Astrocyte (in vitro differentiated cells and primary cell): Measurements from ENCODE around the gene ULK4. TPM values are rescaled to one million over a fixed set of nuclear protein-coding genes. Genes with fewer than 3 reads are reported as not detected.

ENCODE experiments used
- DNase-seq: peaks from one replicate; pipeline ENCODE4 v3.0.0-alpha.2; 2010; ENCODE audit warnings: low read depth
- FAIRE-seq: peaks from 2 replicates; lab custom pipeline; 2011; peaks lifted over from hg19 to GRCh38; lab: Jason Lieb, UNC
- H2AFZ ChIP-seq: 2 replicates; pipeline ENCODE4 v1.6.0; 2012; ENCODE audit warnings: low read depth, low read length, inconsistent platforms
- H3K27ac ChIP-seq: 2 replicates; pipeline ENCODE4 v1.5.1; 2011; ENCODE audit warnings: low read depth, low read length, inconsistent platforms
- H3K27me3 ChIP-seq: 2 replicates; pipeline ENCODE4 v1.6.0; 2011; ENCODE audit warnings: low read length, inconsistent platforms; ENCODE audit not compliant: insufficient read depth
- H3K36me3 ChIP-seq: 2 replicates; pipeline ENCODE4 v1.5.1; 2011; ENCODE audit warnings: low read length, inconsistent platforms; ENCODE audit not compliant: insufficient read depth
- H3K4me1 ChIP-seq: 2 replicates; pipeline ENCODE4 v1.5.1; 2011; ENCODE audit warnings: low read length, inconsistent platforms; ENCODE audit not compliant: insufficient read depth
- H3K4me2 ChIP-seq: 2 replicates; pipeline ENCODE4 v1.6.0; 2012; ENCODE audit warnings: low read length, inconsistent platforms
- H3K4me3 ChIP-seq: 2 replicates; pipeline ENCODE4 v1.5.1; 2011; ENCODE audit warnings: low read depth, mild to moderate bottlenecking, low read length, inconsistent platforms; ENCODE audit not compliant: insufficient read depth
- H3K79me2 ChIP-seq: 2 replicates; pipeline ENCODE4 v1.6.0; 2012; ENCODE audit warnings: mild to moderate bottlenecking, low read length, inconsistent platforms; ENCODE audit not compliant: insufficient read depth
- H3K9ac ChIP-seq: 2 replicates; pipeline ENCODE4 v1.6.0; 2012; ENCODE audit warnings: mild to moderate bottlenecking, low read length, inconsistent platforms
- H3K9me3 ChIP-seq: 2 replicates; pipeline ENCODE4 v1.5.1; 2012; ENCODE audit warnings: low read depth, mild to moderate bottlenecking, low read length, inconsistent platforms; ENCODE audit not compliant: insufficient read depth
- H4K20me1 ChIP-seq: 2 replicates; pipeline ENCODE4 v1.6.0; 2012; ENCODE audit warnings: low read length, inconsistent platforms; ENCODE audit not compliant: insufficient read depth
- H3K27ac Mint-ChIP-seq: one replicate; pipeline ENCODE4 v1.8.0; 2021; ENCODE audit warnings: mild to moderate bottlenecking, mixed read lengths; ENCODE audit not compliant: unreplicated experiment
- H3K27me3 Mint-ChIP-seq: one replicate; pipeline ENCODE4 v1.8.0; 2021; ENCODE audit warnings: low read depth, mixed read lengths; ENCODE audit not compliant: unreplicated experiment
- H3K36me3 Mint-ChIP-seq: one replicate; pipeline ENCODE4 v1.8.0; 2021; ENCODE audit warnings: low read depth, mixed read lengths; ENCODE audit not compliant: unreplicated experiment
- H3K4me1 Mint-ChIP-seq: one replicate; pipeline ENCODE4 v1.8.0; 2021; ENCODE audit warnings: low read depth, mixed read lengths; ENCODE audit not compliant: unreplicated experiment
- H3K4me3 Mint-ChIP-seq: one replicate; pipeline ENCODE4 v1.8.0; 2021; ENCODE audit warnings: mild to moderate bottlenecking, moderate library complexity, mixed read lengths; ENCODE audit not compliant: unreplicated experiment
- H3K9me3 Mint-ChIP-seq: one replicate; pipeline ENCODE4 v1.8.0; 2021; ENCODE audit warnings: mild to moderate bottlenecking, mixed read lengths; ENCODE audit not compliant: unreplicated experiment
- EZH2 ChIP-seq: IDR thresholded peaks from 2 replicates; pipeline ENCODE4 v1.6.1; 2012; ENCODE audit warnings: mild to moderate bottlenecking, low read length, inconsistent platforms; ENCODE audit not compliant: insufficient read depth
- total RNA-seq: library from RNA; stranded (reverse); gene quantifications from 2 replicates; pipeline ENCODE4 v1.2.1, GENCODE V29; 2021
- TF ChIP-seq, protein P1 (sequence below): IDR thresholded peaks from 2 replicates; pipeline ENCODE4 v1.5.1; 2011; ENCODE audit warnings: low read depth, mild to moderate bottlenecking, inconsistent platforms, low read length, moderate library complexity; ENCODE audit not compliant: insufficient read depth

Gene ULK4
- total RNA-seq, 1 donor from 2014 or later: 6.6 TPM

DNA sequence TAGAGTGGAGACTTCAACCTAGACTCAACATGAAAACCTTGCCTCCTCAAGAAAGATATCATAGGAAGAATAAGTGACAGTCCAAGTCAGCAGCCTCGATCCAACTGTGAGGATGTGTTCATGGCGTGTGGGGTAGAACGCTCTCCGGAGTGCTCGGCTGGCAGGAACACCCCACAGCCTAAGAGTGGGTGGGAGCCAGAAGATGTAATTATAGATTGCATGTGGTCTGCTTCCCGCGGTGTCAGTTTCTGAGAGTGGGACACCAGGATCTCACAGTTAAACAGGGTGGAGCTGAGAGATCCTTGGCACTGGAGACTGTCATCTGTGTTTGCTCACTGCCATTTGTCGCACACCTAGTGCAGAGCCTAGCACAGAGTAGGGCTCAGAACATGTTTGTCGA is 604.6 kb downstream of the ULK4 start:
- H3K9me3 ChIP-seq: no peaks in the 10 kb centered on the region
- H3K36me3 Mint-ChIP-seq: peaks cover 5% of the 10 kb centered on the region
- H3K36me3 ChIP-seq: no peaks in the 10 kb centered on the region
- no peak overlapping the region for H3K4me3 ChIP-seq
- FAIRE-seq (no peak), DNase-seq (no peak)
- no peak overlapping the region for H3K27ac ChIP-seq
- no peak overlapping the region for H3K9ac ChIP-seq
- no peak overlapping the region for H3K27ac Mint-ChIP-seq
- H2AFZ ChIP-seq: no peak overlapping the region
- no peaks in the 10 kb centered on the region for H4K20me1 ChIP-seq
- H3K4me2 ChIP-seq: no peak overlapping the region
- H3K4me3 Mint-ChIP-seq: no peak overlapping the region
- peaks cover 5% of the 10 kb centered on the region for H3K4me1 Mint-ChIP-seq
- peaks cover 3% of the 10 kb centered on the region for H3K27me3 Mint-ChIP-seq
- peaks cover 2% of the 10 kb centered on the region for H3K27me3 ChIP-seq
- H3K79me2 ChIP-seq: no peaks in the 10 kb centered on the region
- no peak for TF ChIP-seq EZH2
- TF ChIP-seq, protein P1, sequence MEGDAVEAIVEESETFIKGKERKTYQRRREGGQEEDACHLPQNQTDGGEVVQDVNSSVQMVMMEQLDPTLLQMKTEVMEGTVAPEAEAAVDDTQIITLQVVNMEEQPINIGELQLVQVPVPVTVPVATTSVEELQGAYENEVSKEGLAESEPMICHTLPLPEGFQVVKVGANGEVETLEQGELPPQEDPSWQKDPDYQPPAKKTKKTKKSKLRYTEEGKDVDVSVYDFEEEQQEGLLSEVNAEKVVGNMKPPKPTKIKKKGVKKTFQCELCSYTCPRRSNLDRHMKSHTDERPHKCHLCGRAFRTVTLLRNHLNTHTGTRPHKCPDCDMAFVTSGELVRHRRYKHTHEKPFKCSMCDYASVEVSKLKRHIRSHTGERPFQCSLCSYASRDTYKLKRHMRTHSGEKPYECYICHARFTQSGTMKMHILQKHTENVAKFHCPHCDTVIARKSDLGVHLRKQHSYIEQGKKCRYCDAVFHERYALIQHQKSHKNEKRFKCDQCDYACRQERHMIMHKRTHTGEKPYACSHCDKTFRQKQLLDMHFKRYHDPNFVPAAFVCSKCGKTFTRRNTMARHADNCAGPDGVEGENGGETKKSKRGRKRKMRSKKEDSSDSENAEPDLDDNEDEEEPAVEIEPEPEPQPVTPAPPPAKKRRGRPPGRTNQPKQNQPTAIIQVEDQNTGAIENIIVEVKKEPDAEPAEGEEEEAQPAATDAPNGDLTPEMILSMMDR: no peak
- H3K9me3 Mint-ChIP-seq: no peaks in the 10 kb centered on the region
- H3K4me1 ChIP-seq: no peaks in the 10 kb centered on the region

DNA sequence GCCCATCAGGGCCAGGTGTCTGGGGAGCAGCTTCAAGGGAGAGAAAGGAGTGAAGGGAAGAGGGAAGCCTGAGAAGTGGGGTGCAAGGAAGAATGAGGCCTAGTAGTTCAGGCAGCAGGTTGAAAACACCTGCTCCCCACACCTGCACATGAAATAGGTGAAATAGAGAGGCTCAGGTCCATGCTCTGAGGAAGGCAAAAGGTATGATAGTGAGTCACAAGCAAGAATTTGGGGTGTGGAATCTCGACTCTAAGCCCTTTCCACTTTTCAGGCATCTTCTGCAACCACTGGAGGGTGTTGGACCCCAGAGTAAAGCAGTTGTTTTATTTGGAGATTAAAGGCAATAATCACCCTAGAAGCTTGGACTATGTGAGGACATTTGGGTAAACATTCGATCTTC is 605.1 kb downstream of the ULK4 start:
- FAIRE-seq (no peak), DNase-seq (no peak)
- Histone ChIP-seq H3K9me3 (no peaks in the 10 kb centered on the region), H4K20me1 (no peaks in the 10 kb centered on the region), H2AFZ (no peak overlapping the region), H3K79me2 (no peaks in the 10 kb centered on the region), H3K36me3 (no peaks in the 10 kb centered on the region), H3K27me3 (peaks cover 2% of the 10 kb centered on the region), H3K27ac (no peak overlapping the region), H3K4me2 (no peak overlapping the region), H3K4me3 (no peak overlapping the region), H3K4me1 (no peaks in the 10 kb centered on the region), H3K9ac (no peak overlapping the region)
- H3K27me3 Mint-ChIP-seq: peaks cover 3% of the 10 kb centered on the region
- peaks cover 5% of the 10 kb centered on the region for H3K36me3 Mint-ChIP-seq
- peaks cover 5% of the 10 kb centered on the region for H3K4me1 Mint-ChIP-seq
- no peaks in the 10 kb centered on the region for H3K9me3 Mint-ChIP-seq
- TF ChIP-seq, protein P1: no peak
- TF ChIP-seq EZH2: no peak
- no peak overlapping the region for H3K27ac Mint-ChIP-seq
- H3K4me3 Mint-ChIP-seq: no peak overlapping the region

DNA sequence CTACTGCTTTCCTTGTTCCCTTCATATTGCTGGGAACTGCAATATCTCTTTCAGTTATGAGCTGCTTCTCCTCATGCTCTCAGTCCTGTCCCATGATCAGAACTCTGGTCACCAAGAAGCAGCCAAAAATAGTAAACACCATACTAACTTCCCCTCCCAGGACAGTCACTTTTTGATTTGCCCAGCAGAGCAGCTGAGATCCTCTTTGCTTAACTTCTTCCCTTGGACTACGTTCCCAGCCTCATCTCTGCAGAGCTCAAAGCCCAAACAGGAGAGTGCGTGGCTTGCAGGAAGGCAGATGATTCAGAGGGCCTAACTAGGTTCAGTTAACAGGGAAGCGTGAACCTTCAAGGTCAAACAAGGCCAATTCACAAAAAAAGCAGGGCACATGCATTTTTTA is 609.4 kb downstream of the ULK4 start:
- Histone ChIP-seq H3K27me3 (peaks cover 2% of the 10 kb centered on the region), H3K4me2 (no peak overlapping the region), H3K4me3 (no peak overlapping the region), H3K9ac (no peak overlapping the region), H3K79me2 (no peaks in the 10 kb centered on the region), H2AFZ (no peak overlapping the region), H3K36me3 (no peaks in the 10 kb centered on the region), H3K4me1 (no peaks in the 10 kb centered on the region), H4K20me1 (no peaks in the 10 kb centered on the region), H3K9me3 (no peaks in the 10 kb centered on the region), H3K27ac (no peak overlapping the region)
- FAIRE-seq (no peak), DNase-seq (no peak)
- Mint-ChIP-seq H3K9me3 (no peaks in the 10 kb centered on the region), H3K27ac (no peak overlapping the region), H3K36me3 (peaks cover 5% of the 10 kb centered on the region), H3K4me3 (no peak overlapping the region), H3K27me3 (peaks cover 1% of the 10 kb centered on the region), H3K4me1 (peaks cover 12% of the 10 kb centered on the region)
- TF ChIP-seq EZH2: no peak
- TF ChIP-seq, protein P1: no peak
